ENCODE results near the gene SLC49A3. TPM values are rescaled to one million over a fixed set of nuclear protein-coding genes. Genes with fewer than 3 reads are reported as not detected.

Gene SLC49A3
- total and polyA plus RNA-seq, 10 of the 15 experiments (the other 5 are each of a cell fraction or from before 2014, with no cell fraction given) = 0.09 to 0.85 (median 0.18) TPM; not detected in 4

GRCh38 chr4:653831-654502 is 35.0 kb downstream of the SLC49A3 start (continued):
- TF ChIP-seq MYC (IDR thresholded peaks at IDR 0.05; ENCODE audit: insufficient read depth, insufficient read length, insufficient replicate concordance, low read length, severe bottlenecking) (no peak), PML (IDR thresholded peaks at IDR 0.05; ENCODE audit: low read length) (no peak), ZSCAN29 (IDR thresholded peaks at IDR 0.05) (no peak), PBX3 (IDR thresholded peaks at IDR 0.05; ENCODE audit: insufficient replicate concordance, low read depth, low read length) (no peak), HDAC2 (IDR thresholded peaks at IDR 0.05) (no peak), ZNF384 (IDR thresholded peaks at IDR 0.05; ENCODE audit: borderline replicate concordance, low read depth, low read length) (no peak)
- TF ChIP-seq, protein P1, sequence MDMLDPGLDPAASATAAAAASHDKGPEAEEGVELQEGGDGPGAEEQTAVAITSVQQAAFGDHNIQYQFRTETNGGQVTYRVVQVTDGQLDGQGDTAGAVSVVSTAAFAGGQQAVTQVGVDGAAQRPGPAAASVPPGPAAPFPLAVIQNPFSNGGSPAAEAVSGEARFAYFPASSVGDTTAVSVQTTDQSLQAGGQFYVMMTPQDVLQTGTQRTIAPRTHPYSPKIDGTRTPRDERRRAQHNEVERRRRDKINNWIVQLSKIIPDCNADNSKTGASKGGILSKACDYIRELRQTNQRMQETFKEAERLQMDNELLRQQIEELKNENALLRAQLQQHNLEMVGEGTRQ (IDR thresholded peaks at IDR 0.05; ENCODE audit: borderline replicate concordance, low read depth, low read length) = no peak
- TF ChIP-seq, protein P2, sequence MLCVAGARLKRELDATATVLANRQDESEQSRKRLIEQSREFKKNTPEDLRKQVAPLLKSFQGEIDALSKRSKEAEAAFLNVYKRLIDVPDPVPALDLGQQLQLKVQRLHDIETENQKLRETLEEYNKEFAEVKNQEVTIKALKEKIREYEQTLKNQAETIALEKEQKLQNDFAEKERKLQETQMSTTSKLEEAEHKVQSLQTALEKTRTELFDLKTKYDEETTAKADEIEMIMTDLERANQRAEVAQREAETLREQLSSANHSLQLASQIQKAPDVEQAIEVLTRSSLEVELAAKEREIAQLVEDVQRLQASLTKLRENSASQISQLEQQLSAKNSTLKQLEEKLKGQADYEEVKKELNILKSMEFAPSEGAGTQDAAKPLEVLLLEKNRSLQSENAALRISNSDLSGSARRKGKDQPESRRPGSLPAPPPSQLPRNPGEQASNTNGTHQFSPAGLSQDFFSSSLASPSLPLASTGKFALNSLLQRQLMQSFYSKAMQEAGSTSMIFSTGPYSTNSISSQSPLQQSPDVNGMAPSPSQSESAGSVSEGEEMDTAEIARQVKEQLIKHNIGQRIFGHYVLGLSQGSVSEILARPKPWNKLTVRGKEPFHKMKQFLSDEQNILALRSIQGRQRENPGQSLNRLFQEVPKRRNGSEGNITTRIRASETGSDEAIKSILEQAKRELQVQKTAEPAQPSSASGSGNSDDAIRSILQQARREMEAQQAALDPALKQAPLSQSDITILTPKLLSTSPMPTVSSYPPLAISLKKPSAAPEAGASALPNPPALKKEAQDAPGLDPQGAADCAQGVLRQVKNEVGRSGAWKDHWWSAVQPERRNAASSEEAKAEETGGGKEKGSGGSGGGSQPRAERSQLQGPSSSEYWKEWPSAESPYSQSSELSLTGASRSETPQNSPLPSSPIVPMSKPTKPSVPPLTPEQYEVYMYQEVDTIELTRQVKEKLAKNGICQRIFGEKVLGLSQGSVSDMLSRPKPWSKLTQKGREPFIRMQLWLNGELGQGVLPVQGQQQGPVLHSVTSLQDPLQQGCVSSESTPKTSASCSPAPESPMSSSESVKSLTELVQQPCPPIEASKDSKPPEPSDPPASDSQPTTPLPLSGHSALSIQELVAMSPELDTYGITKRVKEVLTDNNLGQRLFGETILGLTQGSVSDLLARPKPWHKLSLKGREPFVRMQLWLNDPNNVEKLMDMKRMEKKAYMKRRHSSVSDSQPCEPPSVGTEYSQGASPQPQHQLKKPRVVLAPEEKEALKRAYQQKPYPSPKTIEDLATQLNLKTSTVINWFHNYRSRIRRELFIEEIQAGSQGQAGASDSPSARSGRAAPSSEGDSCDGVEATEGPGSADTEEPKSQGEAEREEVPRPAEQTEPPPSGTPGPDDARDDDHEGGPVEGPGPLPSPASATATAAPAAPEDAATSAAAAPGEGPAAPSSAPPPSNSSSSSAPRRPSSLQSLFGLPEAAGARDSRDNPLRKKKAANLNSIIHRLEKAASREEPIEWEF (IDR thresholded peaks at IDR 0.05; ENCODE audit: insufficient replicate concordance, low read depth, low read length) = no peak
- TF ChIP-seq, protein P3, sequence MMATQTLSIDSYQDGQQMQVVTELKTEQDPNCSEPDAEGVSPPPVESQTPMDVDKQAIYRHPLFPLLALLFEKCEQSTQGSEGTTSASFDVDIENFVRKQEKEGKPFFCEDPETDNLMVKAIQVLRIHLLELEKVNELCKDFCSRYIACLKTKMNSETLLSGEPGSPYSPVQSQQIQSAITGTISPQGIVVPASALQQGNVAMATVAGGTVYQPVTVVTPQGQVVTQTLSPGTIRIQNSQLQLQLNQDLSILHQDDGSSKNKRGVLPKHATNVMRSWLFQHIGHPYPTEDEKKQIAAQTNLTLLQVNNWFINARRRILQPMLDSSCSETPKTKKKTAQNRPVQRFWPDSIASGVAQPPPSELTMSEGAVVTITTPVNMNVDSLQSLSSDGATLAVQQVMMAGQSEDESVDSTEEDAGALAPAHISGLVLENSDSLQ (IDR thresholded peaks at IDR 0.05) = no peak

Measured in GM12878 (cell line).